ENCODE measurements around the gene KLK14.

DNA sequence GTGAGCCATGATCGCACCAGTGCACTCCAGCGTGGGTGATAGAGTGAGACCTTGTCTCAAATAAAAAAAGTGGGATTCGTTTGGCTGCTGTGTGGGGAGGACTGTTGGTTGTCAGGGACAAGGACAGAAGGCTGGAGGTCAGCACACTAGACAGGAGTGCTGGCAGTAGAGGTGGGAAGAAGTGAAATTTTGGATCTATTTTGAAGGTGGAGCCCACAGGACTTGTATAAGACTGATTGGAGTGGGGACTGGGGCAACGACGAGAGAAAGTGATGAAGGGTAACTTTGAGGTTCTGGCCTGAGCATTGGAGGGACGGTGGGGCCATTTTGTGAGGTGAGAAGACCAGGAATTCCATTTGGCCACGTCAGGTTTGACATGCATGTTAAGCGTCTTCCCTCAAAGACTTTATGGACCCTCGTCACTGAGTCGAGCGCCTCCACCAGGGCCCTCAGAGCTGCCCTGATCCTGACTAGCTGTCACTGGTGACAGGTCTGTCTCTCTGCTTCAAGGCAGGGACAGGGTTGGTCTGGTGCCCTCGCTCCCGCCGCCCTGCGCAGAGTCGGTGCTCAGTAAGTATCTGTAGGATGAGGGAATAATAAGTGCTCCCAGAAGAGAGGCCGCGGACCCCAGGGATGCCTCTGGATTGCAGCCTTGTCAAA lies 24.8 kb upstream of the KLK14 start:
- TF ChIP-seq, protein P1, sequence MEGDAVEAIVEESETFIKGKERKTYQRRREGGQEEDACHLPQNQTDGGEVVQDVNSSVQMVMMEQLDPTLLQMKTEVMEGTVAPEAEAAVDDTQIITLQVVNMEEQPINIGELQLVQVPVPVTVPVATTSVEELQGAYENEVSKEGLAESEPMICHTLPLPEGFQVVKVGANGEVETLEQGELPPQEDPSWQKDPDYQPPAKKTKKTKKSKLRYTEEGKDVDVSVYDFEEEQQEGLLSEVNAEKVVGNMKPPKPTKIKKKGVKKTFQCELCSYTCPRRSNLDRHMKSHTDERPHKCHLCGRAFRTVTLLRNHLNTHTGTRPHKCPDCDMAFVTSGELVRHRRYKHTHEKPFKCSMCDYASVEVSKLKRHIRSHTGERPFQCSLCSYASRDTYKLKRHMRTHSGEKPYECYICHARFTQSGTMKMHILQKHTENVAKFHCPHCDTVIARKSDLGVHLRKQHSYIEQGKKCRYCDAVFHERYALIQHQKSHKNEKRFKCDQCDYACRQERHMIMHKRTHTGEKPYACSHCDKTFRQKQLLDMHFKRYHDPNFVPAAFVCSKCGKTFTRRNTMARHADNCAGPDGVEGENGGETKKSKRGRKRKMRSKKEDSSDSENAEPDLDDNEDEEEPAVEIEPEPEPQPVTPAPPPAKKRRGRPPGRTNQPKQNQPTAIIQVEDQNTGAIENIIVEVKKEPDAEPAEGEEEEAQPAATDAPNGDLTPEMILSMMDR (IDR thresholded peaks at IDR 0.05; ENCODE audit: poor library complexity, severe bottlenecking), result no peak
- TF ChIP-seq EP300 (conservative IDR thresholded peaks at IDR 0.05; ENCODE audit: poor library complexity, severe bottlenecking), result no peak
- TF ChIP-seq POLR2AphosphoS5 (IDR thresholded peaks at IDR 0.05), result no peak
